Heart left ventricle (tissue), 16 donors: ENCODE results near the gene SNX24. TPM values are rescaled to one million over a fixed set of nuclear protein-coding genes. Genes with fewer than 3 reads are reported as not detected.
A peak's percentile ranks its signal among the peaks of the same experiment; 100 is the strongest.

Experiments
- ATAC-seq, 4 donors: fragments of 200-7000 bp; cut with Tn5 transposase; one replicate each; pipeline ENCODE4 v1.9.1; 2020 to 2022; ENCODE audit warnings: moderate library complexity in 4 of 4, mild to moderate bottlenecking in 3 of 4, moderate number of reproducible peaks in 1 of 4
- DNase-seq, 5 donors: peaks; one replicate each; pipeline ENCODE4 v3.0.0-alpha.2; 2020
- H3K27ac ChIP-seq, 12 donors: fragments of 200-600 bp; sonication (generic) in 4 of 12; one replicate each; pipeline versions ENCODE4 v1.5.0 to v1.8.0; 2016 to 2022; ENCODE audit warnings: mild to moderate bottlenecking in 2 of 12
- H3K27me3 ChIP-seq, 9 donors: fragments of 200-600 bp; sonication (generic) in 2 of 9; one replicate each; pipeline versions ENCODE4 v1.5.1 to v1.8.0; 2016 to 2022; ENCODE audit warnings: mild to moderate bottlenecking in 3 of 9
- H3K36me3 ChIP-seq, 9 donors: fragments of 200-600 bp; sonication (generic) in 2 of 9; one replicate each; pipeline versions ENCODE4 v1.5.0 to v1.8.0; 2018 to 2022; ENCODE audit warnings: mild to moderate bottlenecking in 2 of 9
- H3K4me1 ChIP-seq, 12 donors: fragments of 200-600 bp; sonication (generic) in 4 of 12; one replicate each; pipeline versions ENCODE4 v1.5.0 to v1.8.0; 2016 to 2022; ENCODE audit warnings: mild to moderate bottlenecking in 3 of 12
- H3K4me3 ChIP-seq, 12 donors: fragments of 200-600 bp; sonication (generic) in 4 of 12; one replicate each; pipeline versions ENCODE4 v1.5.0 to v1.8.0; 2017 to 2022; ENCODE audit warnings: mild to moderate bottlenecking in 9 of 12, moderate library complexity in 4 of 12
- H3K9me3 ChIP-seq, 12 donors: fragments of 200-600 bp; sonication (generic) in 4 of 12; one replicate each; pipeline versions ENCODE4 v1.5.0 to v1.8.0; 2016 to 2022; ENCODE audit warnings: mild to moderate bottlenecking in 1 of 12
- POLR2A ChIP-seq, 2 donors: fragments of 450-650 bp; IDR thresholded peaks; one replicate each; pipeline ENCODE4 v1.6.1; 2017; ENCODE audit warnings: antibody characterized with exemption in 2 of 2, mild to moderate bottlenecking in 2 of 2, moderate library complexity in 2 of 2
- WGBS, 4 donors: extraction: QIAGEN DNeasy Blood & Tissue Kit in 2 of 4; methylation state at CpG; one replicate each; pipeline versions ENCODE4 v1.1.5 to v1.1.7; 2013 to 2018; 5-methylcytosine and 5-hydroxymethylcytosine counted together
- intact Hi-C, 10 donors: fragments of 100-400 bp; cut with DNase I; formaldehyde crosslinking; loops; one replicate each; pipeline versions ENCODE4 v1.11.1 to v1.14.2; 2022
- polyA plus RNA-seq, 2 donors: library from polyadenylated mRNA; stranded (reverse); fragments of 200-250 nt; gene quantifications; one replicate each; pipeline ENCODE4 v1.2.3, GENCODE V29; 2013
- total RNA-seq, 9 donors: library from RNA; depleted of rRNA in 2 of 9; stranded (reverse); fragments of >200 nt in 2 of 9; fragmentation: NEBNext Ultra II Directional in 3 of 9; extraction: Animal tissue kit (Norgen Biotek cat#: 25700) in 3 of 9; gene quantifications; one replicate each; pipeline versions ENCODE4 v1.1.0 to v1.2.4, GENCODE V29; 2016 to 2023
- TF ChIP-seq, protein P1 (sequence below), 12 donors: fragments of 200-600 bp; sonication (generic) in 4 of 12; IDR thresholded peaks; one replicate each; pipeline versions ENCODE4 v1.5.0 to v1.8.0; 2018 to 2022; ENCODE audit warnings: antibody characterized with exemption in 12 of 12, mild to moderate bottlenecking in 5 of 12
- donor health status: ischemic (EF 13 %, LVEDD 7.1; RV severe dilation, severe dysfunction).
- donor health status: healthy with polysubstance abuse.
- donor health status: DM: no; HTN: yes; CAD: no.
- donor health status: DM: no; HTN: no; CAD: no.
- donor health status: ischemic (EF 25% LVEDD 6.9; RV normal size, moderate dysfunction).
- donor health status: ischemic (EF 25% LVEDD 5.7; RV mildly dilated, moderate dysfunction).
- donor health status: healthy.
- donor health status: DM: yes; HTN: yes; CAD: no.
- donor health status: ischemic (EF 35%, LVEDD 5.7; RV mildly dilated, moderate dysfunction).
- donor health status: nonischemic (EF 11% LVEDD 7.7; RV severe dilation, severe dysfunction).
- donor health status: DM: yes; HTN: yes; CAD: no.
- donor health status: PGD.
- donor health status: ischemic (EF 29% LVEDD 5.4; RV normal size, mild dysfunction).
- donor health status: nonischemic (EF 23%, LVEDD 6.1; RV moderate dilation, normal function).

SNX24 gene
- total and polyA plus RNA-seq, 11 donors, result 10.0 to 21.2 (median 14.8) TPM

DNA sequence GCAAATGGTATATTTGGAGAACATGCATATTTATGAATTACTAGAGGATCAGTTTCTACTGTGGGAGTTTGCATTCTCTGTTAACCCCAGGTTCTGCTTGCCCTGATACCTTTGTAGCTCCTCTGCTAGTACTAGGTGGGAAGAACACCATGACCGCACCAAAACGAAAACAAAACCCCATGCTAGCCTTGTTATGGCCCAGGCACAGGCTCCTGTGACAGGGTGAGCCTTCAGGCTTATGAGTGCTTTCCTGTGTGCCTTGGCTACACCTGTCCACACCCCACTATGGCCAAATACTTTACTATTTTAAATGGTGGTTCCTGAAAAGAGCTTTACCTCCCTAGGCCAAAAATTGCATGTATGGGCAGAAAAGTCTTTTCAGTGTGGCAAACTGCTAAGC, 96.3 kb downstream of the SNX24 start:
- intact Hi-C loops, result no loop called here
- peaks cover 0 to 25% (median 11%) of the 10 kb centered on the region in 12 donors for H3K4me1 ChIP-seq
- no peak for TF ChIP-seq POLR2A (IDR thresholded peaks at IDR 0.05)
- TF ChIP-seq, protein P1, sequence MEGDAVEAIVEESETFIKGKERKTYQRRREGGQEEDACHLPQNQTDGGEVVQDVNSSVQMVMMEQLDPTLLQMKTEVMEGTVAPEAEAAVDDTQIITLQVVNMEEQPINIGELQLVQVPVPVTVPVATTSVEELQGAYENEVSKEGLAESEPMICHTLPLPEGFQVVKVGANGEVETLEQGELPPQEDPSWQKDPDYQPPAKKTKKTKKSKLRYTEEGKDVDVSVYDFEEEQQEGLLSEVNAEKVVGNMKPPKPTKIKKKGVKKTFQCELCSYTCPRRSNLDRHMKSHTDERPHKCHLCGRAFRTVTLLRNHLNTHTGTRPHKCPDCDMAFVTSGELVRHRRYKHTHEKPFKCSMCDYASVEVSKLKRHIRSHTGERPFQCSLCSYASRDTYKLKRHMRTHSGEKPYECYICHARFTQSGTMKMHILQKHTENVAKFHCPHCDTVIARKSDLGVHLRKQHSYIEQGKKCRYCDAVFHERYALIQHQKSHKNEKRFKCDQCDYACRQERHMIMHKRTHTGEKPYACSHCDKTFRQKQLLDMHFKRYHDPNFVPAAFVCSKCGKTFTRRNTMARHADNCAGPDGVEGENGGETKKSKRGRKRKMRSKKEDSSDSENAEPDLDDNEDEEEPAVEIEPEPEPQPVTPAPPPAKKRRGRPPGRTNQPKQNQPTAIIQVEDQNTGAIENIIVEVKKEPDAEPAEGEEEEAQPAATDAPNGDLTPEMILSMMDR (IDR thresholded peaks at IDR 0.05), result no peak
- peaks cover 0 to 2% (median 0%) of the 10 kb centered on the region in 9 donors for H3K36me3 ChIP-seq
- 87 to 99% (median 92%) methylated on average over 2 of the region's 2 CpGs for WGBS, 4 donors
- no peaks in the 10 kb centered on the region for H3K27me3 ChIP-seq
- no peak overlapping the region for H3K27ac ChIP-seq
- no peak for ATAC-seq
- no peak for DNase-seq
- no peaks in the 10 kb centered on the region for H3K9me3 ChIP-seq
- no peak overlapping the region for H3K4me3 ChIP-seq

DNA sequence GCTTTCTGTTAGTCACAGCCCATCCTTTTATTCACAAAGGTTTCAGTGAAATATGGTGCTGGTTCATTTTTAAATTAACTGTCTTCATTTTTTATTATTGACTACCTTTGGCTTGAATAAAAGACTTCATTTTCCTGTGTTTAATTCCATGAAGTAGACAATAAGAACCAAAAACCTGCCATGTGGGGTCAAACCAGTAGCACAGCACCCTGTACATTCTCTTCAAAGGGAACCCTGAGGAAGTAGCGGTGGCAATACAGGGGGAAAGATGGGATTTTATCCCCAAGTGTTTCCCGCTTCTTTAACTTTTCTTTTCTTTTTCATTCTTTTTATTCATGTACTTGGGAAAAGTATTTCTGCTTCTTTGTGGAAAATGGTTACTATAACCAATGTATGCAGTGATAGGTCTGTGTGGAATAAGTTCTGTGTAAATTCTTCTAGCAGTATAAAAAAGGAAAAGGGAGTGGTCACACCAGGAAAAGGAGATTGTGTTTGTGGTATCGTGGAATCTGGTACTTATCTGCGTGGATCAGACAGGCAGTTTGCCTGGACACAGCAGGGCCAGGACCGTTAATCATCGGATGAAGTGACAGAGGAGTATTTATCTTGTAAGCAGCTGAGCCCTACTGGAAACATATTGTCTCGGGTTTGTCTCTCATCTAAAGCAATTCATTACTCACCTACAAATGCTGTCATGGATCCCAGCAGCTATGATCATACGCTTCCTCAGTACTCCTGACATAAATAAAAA, 96.9 kb downstream of the SNX24 start:
- Histone ChIP-seq H3K36me3 (peaks cover 0 to 2% (median 0%) of the 10 kb centered on the region in 9 donors), H3K27me3 (no peaks in the 10 kb centered on the region), H3K4me3 (no peak overlapping the region), H3K4me1 (peaks cover 0 to 25% (median 11%) of the 10 kb centered on the region in 12 donors), H3K9me3 (no peaks in the 10 kb centered on the region), H3K27ac (no peak overlapping the region)
- intact Hi-C loops, result no loop called here
- ATAC-seq (peak in 1 of 4 donors; percentile 19), DNase-seq (no peak)
- TF ChIP-seq POLR2A (IDR thresholded peaks at IDR 0.05), result no peak
- TF ChIP-seq, protein P1 (IDR thresholded peaks at IDR 0.05), result no peak
- 65 to 75% (median 67%) methylated on average over 8 of the region's 8 CpGs for WGBS, 4 donors

DNA sequence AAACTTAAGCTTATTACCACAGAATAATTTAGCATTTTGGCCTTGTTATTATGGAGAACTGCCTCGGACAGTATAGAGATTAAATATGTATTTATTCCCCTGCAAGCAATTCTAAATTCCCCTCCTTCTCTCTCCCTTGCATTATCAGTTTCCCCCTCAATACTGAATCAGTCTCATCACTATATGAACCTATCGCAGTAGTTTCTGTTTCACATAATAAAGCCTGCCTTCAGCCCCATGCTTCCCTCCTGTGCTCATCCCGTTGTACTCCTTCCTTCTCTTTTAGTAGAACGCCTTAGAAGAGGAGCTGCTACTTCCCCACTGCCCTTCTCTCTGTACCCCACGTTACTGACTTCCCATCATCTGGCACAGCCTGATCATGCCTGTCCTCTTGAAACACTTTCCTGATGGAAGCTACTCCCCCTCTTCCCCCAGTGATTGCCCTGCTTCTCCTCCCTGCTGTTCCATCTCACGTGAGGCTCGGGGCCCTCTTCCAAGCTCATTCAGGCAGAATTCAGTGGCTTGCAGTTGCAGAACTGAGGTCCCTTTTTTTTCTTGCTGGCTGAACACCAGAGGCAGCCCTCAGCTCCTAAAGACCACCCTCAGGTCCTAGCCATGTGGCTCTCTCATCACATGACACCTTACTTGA, 97.8 kb downstream of the SNX24 start:
- 71 to 78% (median 77%) methylated on average over 6 to 7 of the region's 7 CpGs for WGBS, 4 donors
- no peak overlapping the region for H3K4me3 ChIP-seq
- ATAC-seq (peak in 2 of 4 donors; percentile 34 to 71), DNase-seq (no peak)
- intact Hi-C loops, result no loop called here
- H3K36me3 ChIP-seq, result peaks cover 0 to 2% (median 0%) of the 10 kb centered on the region in 9 donors
- no peaks in the 10 kb centered on the region for H3K27me3 ChIP-seq
- no peak for TF ChIP-seq POLR2A (IDR thresholded peaks at IDR 0.05)
- TF ChIP-seq, protein P1 (IDR thresholded peaks at IDR 0.05), result no peak
- peaks cover 0 to 16% (median 5%) of the 10 kb centered on the region in 12 donors for H3K4me1 ChIP-seq
- no peak overlapping the region for H3K27ac ChIP-seq
- no peaks in the 10 kb centered on the region for H3K9me3 ChIP-seq

DNA sequence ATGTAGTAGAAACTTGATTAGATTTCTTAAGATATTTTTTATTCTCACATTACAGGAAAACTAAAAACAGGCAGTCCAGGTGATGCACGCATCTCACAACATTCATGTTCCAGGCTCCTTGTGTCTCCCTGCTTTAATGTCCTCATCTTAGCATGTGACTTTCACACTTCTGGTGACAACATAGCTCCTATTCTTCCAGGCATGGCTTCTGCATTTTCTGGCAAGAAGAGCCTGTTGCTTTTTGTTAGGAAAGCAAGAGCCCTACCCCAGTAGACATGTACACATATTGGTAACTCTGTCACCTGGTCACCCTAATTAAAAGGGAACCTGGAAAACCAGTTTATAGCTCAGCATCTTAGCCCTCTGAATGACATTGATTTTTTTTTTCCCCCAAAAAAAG, 98.6 kb downstream of the SNX24 start:
- ATAC-seq (no peak), DNase-seq (no peak)
- intact Hi-C loops, result no loop called here
- WGBS, 4 donors, result 95 to 100% (median 98%) methylated on average over 1 of the region's 1 CpG
- no peak overlapping the region for H3K27ac ChIP-seq
- H3K4me3 ChIP-seq, result no peak overlapping the region
- peaks cover 0 to 15% (median under 1%) of the 10 kb centered on the region in 12 donors for H3K4me1 ChIP-seq
- TF ChIP-seq, protein P1 (IDR thresholded peaks at IDR 0.05), result no peak
- no peak for TF ChIP-seq POLR2A (IDR thresholded peaks at IDR 0.05)
- peaks cover 0 to 3% (median 0%) of the 10 kb centered on the region in 9 donors for H3K36me3 ChIP-seq
- H3K27me3 ChIP-seq, result no peaks in the 10 kb centered on the region
- no peaks in the 10 kb centered on the region for H3K9me3 ChIP-seq
